ENCODE results near the gene PI16.
"Not testable (repeated sequence)": the region's sequence is repeated elsewhere in the genome, so short reads cannot be mapped to it uniquely, and the experiment has no call there.

PI16 gene

GRCh38 chr6:36929152-36929551 is 25.4 kb upstream of the PI16 start:
- no peak for DNase-seq (ENCODE audit: low read depth in 2 of 2)

DNA sequence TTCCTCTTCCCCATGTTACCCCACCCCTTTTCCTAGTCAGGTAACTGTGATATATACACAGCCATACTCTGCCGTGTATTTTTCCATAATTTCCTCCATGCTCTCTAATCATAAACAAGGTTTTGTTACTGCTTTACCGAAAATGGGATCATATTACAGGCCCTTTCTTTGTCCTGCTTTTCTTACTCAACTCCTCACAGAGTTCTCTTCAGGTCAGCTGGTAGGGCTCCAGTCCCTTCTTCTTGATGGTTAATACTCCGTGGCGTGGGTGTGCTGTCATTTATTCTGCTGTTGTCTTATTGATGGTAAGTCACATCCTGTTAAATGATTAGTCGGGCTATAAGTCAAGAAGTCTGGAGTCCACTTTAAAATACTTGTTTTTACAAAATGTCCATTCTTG is 24.9 kb upstream of the PI16 start:
- no peak for DNase-seq (ENCODE audit: low read depth in 2 of 2)

GRCh38 chr6:36930483-36930882 is 24.1 kb upstream of the PI16 start:
- DNase-seq (ENCODE audit: low read depth in 2 of 2) = no peak

DNA sequence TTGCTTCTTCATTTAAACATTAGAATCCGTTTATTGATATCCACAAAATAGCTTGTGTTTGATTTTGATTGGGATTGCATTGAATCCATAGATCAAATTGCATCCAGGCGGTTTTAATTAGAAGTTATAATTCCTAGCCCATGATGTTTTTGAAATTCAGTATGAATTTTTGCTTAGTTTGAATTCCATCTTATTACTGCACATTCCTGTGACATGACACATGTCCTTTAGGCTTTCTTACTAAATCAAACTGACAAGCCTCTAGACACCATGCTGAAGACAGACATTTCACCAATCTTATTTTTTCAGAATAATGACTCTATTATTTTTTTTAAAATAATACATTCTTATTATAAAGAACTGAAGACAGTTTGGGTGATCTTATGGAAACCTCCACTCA is 21.4 kb upstream of the PI16 start:
- no peak for DNase-seq (ENCODE audit: low read depth in 2 of 2)

GRCh38 chr6:36933519-36933918 is 21.0 kb upstream of the PI16 start:
- no peak for DNase-seq (ENCODE audit: low read depth in 2 of 2)

- DNase-seq (ENCODE audit: low read depth in 2 of 2) = no peak
Measured at GRCh38 chr6:36934901-36935300, 19.6 kb upstream of the PI16 start.

GRCh38 chr6:36936824-36937223 is 17.7 kb upstream of the PI16 start:
- no peak for DNase-seq (ENCODE audit: low read depth in 2 of 2)

DNA sequence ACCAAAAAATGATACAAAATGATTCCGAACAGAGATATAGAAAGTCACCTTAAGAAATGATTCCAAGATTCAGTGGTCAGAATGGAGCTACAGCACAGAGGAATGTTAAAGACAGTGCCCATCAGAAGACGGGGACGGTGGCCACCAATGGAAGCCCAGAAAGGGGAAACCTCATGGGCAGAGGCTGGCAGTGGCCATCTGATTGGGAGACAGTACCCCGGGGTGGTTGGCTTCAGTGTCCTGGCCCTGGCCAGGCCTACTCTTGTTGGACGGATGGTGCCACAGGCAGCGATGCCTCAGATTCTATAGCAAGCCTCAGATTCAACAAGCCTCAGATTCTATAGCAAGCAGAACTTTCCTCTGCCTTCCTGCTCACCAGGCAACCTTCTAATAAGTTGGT is 16.6 kb upstream of the PI16 start:
- DNase-seq (ENCODE audit: low read depth in 2 of 2) = no peak

- no peak for DNase-seq (ENCODE audit: low read depth in 2 of 2)
Measured at GRCh38 chr6:36938536-36938935, 16.0 kb upstream of the PI16 start.

DNA sequence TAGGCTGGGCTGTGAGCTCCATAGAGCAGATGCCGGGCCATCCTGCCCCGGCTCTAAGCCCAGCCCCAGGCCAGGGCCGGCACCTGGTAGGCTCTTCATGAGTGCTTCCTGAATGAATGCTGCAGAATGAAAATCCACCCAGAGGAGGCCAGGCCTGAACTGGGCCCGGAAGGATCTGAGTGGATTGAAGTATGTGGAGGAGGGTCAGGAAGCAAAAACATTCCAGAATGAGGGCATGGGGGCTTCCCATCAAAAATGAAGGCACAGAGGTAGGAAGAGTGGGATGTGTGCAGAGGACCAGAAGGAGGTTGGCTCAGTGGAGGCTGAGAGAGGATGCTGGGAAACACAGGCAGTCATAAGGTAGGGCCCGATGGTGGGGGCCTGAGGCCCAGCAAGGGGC is 15.5 kb upstream of the PI16 start:
- not testable (repeated sequence) for DNase-seq (ENCODE audit: low read depth in 2 of 2)

GRCh38 chr6:36940027-36940426 is 14.5 kb upstream of the PI16 start:
- DNase-seq (ENCODE audit: low read depth in 2 of 2) = no peak

DNA sequence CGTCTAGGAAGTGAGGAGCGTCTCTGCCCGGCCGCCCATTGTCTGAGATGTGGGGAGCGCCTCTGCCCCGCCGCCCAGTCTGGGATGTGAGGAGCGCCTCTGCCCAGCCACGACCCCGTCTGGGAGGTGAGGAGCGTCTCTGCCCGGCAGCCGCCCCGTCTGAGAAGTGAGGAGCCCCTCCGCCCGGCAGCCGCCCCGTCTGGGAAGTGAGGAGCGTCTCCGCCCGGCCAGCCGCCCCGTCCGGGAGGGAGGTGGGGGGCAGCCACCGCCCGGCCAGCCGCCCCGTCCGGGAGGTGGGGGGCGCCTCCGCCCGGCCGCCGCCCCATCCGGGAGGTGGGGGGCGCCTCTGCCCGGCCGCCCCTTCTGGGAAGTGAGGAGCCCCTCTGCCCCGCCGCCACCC is 13.0 kb upstream of the PI16 start:
- DNase-seq (ENCODE audit: low read depth in 2 of 2) = not testable (repeated sequence)

GRCh38 chr6:36942329-36942728 is 12.2 kb upstream of the PI16 start:
- DNase-seq (ENCODE audit: low read depth in 2 of 2) = not testable (repeated sequence)

- no peak for DNase-seq (ENCODE audit: low read depth in 2 of 2)
Measured at GRCh38 chr6:36944650-36945049, 9.9 kb upstream of the PI16 start.

- no peak for DNase-seq (ENCODE audit: low read depth in 2 of 2)
Measured at GRCh38 chr6:36945301-36945700, 9.2 kb upstream of the PI16 start.

- no peak for DNase-seq (ENCODE audit: low read depth in 2 of 2)
Measured at GRCh38 chr6:36946526-36946925, 8.0 kb upstream of the PI16 start.

GRCh38 chr6:36947570-36948351 is 6.8 kb upstream of the PI16 start:
- DNase-seq (ENCODE audit: low read depth in 2 of 2) = no peak

GRCh38 chr6:36949076-36949475 is 5.5 kb upstream of the PI16 start:
- DNase-seq (ENCODE audit: low read depth in 2 of 2) = not testable (repeated sequence)

DNA sequence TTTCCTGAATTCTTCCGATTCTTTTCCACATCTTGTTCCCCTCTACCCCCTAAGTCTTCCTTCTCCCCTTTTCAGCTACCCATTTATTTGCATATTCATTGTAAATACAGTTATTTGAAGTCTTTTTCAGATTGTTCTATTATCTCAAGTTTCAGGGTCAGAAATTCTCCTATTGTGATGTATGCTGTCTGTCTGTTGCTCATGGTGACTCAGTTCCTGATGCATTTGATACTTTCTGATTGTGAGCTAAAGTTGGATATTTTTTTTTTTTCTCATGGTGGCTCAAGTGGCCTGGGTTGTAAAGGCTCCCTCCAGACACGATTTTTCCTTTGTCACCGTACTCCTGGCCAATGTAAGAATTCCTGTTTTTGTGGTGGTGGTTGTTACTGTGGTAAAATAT is 4.9 kb upstream of the PI16 start:
- no peak for DNase-seq (ENCODE audit: low read depth in 2 of 2)

DNA sequence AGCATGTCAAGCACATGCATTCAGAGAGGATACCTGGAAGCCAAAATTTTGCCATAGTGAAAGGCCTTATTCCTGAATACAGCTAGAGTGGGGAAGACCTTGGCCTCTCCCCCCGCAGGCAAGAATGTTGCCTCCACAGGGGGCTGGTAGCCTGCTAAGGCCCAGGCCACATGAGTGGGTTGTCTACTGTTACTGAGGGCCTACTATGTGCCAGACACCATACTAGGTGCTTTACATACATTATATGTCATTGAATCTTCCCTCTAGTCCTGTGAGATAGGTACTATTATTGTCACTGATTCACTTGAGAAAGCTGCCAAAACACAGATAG is 642 bp upstream of the PI16 start:
- no peak for DNase-seq (ENCODE audit: low read depth in 2 of 2)

DNA sequence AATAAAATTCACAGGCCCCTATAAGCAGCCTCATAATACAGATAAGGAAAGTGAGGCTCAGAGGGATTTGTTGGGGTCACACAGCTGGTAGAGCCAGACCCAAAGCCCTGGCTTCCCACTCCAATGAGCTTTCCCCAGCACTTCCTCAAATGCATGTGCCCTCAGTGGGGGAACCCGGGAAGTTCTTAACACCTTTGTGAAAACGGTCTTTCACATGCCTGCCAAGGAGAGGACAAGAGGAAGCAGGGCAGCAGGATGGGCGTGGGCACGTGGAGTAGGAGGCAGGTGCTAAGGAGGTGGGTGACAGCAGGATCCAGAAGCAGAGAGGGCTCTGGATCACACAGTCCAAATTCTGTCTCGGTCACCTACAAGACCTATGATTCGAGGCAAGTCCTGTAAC is 598 bp downstream of the PI16 start:
- DNase-seq (ENCODE audit: low read depth in 2 of 2) = no peak

DNA sequence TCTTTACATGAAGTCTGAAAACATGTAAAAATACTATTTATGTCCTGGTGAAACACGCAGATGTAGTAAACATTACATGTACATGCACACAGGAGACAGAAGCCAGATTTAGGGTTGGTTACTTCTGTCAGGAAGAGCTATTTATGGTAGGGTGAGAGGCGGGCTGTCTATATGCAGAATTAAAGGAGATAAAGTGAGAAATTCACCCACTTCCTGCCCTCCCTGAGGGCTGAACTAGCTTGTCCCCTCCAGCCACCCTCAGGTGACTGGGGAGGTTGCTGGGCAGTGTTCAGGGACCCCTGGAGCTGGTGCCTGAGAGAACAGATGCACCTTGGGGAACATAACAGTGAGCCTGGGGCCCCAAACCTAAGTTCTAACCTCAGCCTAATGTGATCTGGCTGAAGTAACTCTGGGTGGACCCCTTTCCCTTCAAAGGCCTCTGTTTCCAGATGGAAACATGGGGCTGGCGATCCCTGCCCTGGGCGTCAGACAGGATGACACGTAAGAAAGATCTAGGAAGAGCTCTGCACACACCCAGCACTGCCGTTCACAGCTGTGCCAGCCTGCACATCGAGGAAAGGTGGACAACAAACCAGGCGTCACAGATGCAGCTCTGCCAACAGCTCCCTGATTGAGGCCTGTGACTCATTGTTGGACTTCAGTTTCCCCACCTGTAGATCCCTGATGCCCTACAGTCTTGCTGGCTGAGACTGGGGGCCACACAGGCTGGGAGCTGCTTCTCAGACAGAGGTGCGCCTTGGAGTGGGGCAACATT is 1.3 kb downstream of the PI16 start:
- no peak for DNase-seq (ENCODE audit: low read depth in 2 of 2)

- no peak for DNase-seq (ENCODE audit: low read depth in 2 of 2)
Measured at GRCh38 chr6:36956446-36956820, 1.9 kb downstream of the PI16 start.
